Glutamatergic neuron (in vitro differentiated cells): ENCODE measurements around the gene LDLRAD4. TPM values are rescaled to one million over a fixed set of nuclear protein-coding genes. Genes with fewer than 3 reads are reported as not detected.

ENCODE experiments used
- DNase-seq: peaks from one replicate; pipeline ENCODE4 v3.0.0; 2022
- H3K27ac Mint-ChIP-seq: one replicate; pipeline ENCODE4 v1.8.0; 2020; ENCODE audit warnings: mild to moderate bottlenecking, mixed read lengths, inconsistent platforms; ENCODE audit not compliant: unreplicated experiment
- H3K27me3 Mint-ChIP-seq: one replicate; pipeline ENCODE4 v1.8.0; 2020; ENCODE audit warnings: mild to moderate bottlenecking, moderate library complexity, mixed read lengths, inconsistent platforms; ENCODE audit not compliant: unreplicated experiment
- H3K36me3 Mint-ChIP-seq: one replicate; pipeline ENCODE4 v1.8.0; 2020; ENCODE audit warnings: mild to moderate bottlenecking, mixed read lengths, inconsistent platforms; ENCODE audit not compliant: unreplicated experiment
- H3K4me1 Mint-ChIP-seq: one replicate; pipeline ENCODE4 v1.8.0; 2020; ENCODE audit warnings: mild to moderate bottlenecking, low read depth, mixed read lengths, inconsistent platforms; ENCODE audit not compliant: unreplicated experiment
- H3K4me3 Mint-ChIP-seq: one replicate; pipeline ENCODE4 v1.8.0; 2020; ENCODE audit warnings: mild to moderate bottlenecking, mixed read lengths, inconsistent platforms; ENCODE audit not compliant: unreplicated experiment
- H3K9me3 Mint-ChIP-seq: one replicate; pipeline ENCODE4 v1.8.0; 2020; ENCODE audit warnings: mild to moderate bottlenecking, moderate library complexity, mixed read lengths, inconsistent platforms; ENCODE audit not compliant: unreplicated experiment
- total RNA-seq: library from RNA; stranded (reverse); fragmentation: NEBNext Ultra II Directional; extraction: Animal tissue kit (Norgen Biotek cat#: 25700); gene quantifications from one replicate; pipeline ENCODE4 v1.2.1, GENCODE V29; 2021; ENCODE audit not compliant: unreplicated experiment
- TF ChIP-seq, protein P1 (sequence below): fragments of 200-600 bp; sonication (generic); IDR thresholded peaks from one replicate; pipeline ENCODE4 v1.5.0; 2021; ENCODE audit not compliant: partially characterized antibody, unreplicated experiment

The LDLRAD4 gene
- total RNA-seq, 1 donor from 2014 or later = 0.29 TPM

DNA sequence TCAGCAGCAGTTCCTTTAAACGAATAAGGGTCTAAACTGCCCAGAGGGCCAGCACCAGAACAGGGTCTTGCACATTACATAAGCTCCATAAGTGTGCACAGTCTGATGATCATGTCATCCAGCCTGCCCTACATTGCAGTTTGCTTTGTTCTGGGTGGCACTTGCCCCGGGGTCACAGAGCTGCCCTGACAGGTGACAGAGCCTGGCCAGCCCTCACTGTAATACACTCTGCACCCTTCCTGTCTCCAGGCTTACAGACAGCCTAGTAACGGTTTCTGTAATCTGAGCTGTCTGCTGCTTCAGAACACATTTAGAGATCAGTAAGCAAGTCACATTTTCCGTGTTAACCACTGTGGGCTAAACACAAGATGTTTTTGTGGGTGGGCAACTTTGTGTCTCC, 294.5 kb downstream of the LDLRAD4 start:
- no peak overlapping the region for H3K4me3 Mint-ChIP-seq
- H3K4me1 Mint-ChIP-seq = no peaks in the 10 kb centered on the region
- H3K9me3 Mint-ChIP-seq = peaks cover 6% of the 10 kb centered on the region
- DNase-seq = no peak
- H3K27ac Mint-ChIP-seq = no peak overlapping the region
- H3K36me3 Mint-ChIP-seq = peaks cover 2% of the 10 kb centered on the region
- H3K27me3 Mint-ChIP-seq = peaks cover 6% of the 10 kb centered on the region
- TF ChIP-seq, protein P1, sequence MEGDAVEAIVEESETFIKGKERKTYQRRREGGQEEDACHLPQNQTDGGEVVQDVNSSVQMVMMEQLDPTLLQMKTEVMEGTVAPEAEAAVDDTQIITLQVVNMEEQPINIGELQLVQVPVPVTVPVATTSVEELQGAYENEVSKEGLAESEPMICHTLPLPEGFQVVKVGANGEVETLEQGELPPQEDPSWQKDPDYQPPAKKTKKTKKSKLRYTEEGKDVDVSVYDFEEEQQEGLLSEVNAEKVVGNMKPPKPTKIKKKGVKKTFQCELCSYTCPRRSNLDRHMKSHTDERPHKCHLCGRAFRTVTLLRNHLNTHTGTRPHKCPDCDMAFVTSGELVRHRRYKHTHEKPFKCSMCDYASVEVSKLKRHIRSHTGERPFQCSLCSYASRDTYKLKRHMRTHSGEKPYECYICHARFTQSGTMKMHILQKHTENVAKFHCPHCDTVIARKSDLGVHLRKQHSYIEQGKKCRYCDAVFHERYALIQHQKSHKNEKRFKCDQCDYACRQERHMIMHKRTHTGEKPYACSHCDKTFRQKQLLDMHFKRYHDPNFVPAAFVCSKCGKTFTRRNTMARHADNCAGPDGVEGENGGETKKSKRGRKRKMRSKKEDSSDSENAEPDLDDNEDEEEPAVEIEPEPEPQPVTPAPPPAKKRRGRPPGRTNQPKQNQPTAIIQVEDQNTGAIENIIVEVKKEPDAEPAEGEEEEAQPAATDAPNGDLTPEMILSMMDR = no peak

- Mint-ChIP-seq H3K27me3 (peaks cover 8% of the 10 kb centered on the region), H3K4me3 (no peak overlapping the region), H3K36me3 (peaks cover 6% of the 10 kb centered on the region), H3K27ac (no peak overlapping the region), H3K9me3 (peaks cover 6% of the 10 kb centered on the region), H3K4me1 (no peaks in the 10 kb centered on the region)
- no peak for DNase-seq
- TF ChIP-seq, protein P1 = no peak
Observed at GRCh38 chr18:13513481-13513880, 294.9 kb downstream of the LDLRAD4 start.

DNA sequence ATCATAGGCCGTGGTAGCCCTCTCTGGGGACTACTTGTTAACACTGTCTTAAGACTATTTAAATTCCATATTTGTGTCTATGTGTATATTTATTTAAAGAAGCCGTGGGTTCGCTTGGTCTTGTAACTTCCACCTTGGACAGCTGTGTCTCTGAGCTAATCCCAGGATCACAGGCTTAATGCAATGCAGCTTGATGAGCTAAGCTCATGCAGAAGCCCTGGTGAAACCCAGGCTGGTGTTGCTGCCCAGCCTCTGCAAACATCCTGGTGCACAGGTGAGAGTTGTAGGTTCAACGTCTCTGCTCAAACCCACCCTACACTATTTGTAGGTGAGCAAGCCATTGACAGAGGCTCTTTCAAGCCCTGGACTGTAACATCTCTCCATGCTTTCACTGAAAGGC, 296.0 kb downstream of the LDLRAD4 start:
- Mint-ChIP-seq H3K36me3 (peaks cover 8% of the 10 kb centered on the region), H3K27ac (no peak overlapping the region), H3K27me3 (peaks cover 7% of the 10 kb centered on the region), H3K9me3 (peaks cover 5% of the 10 kb centered on the region), H3K4me1 (no peaks in the 10 kb centered on the region), H3K4me3 (no peak overlapping the region)
- TF ChIP-seq, protein P1 = no peak
- DNase-seq = no peak

GRCh38 chr18:13516855-13517254, 298.3 kb downstream of the LDLRAD4 start:
- TF ChIP-seq, protein P1 = no peak
- Mint-ChIP-seq H3K9me3 (peaks cover 3% of the 10 kb centered on the region), H3K4me1 (no peaks in the 10 kb centered on the region), H3K36me3 (peaks cover 8% of the 10 kb centered on the region), H3K27ac (no peak overlapping the region), H3K4me3 (no peak overlapping the region), H3K27me3 (peaks cover 4% of the 10 kb centered on the region)
- DNase-seq = no peak

- H3K27ac Mint-ChIP-seq = no peak overlapping the region
Observed at GRCh38 chr18:13517369-13517768, 298.8 kb downstream of the LDLRAD4 start.

More at GRCh38 chr18:13517369-13517768, 298.8 kb downstream of the LDLRAD4 start:
- Mint-ChIP-seq H3K36me3 (peaks cover 8% of the 10 kb centered on the region), H3K4me1 (no peaks in the 10 kb centered on the region), H3K9me3 (peaks cover 3% of the 10 kb centered on the region), H3K27me3 (peaks cover 4% of the 10 kb centered on the region), H3K4me3 (no peak overlapping the region)
- DNase-seq = no peak
- TF ChIP-seq, protein P1 = no peak
